ENCODE measurements around the gene DUSP23. TPM values are rescaled to one million over a fixed set of nuclear protein-coding genes. Genes with fewer than 3 reads are reported as not detected.

Gene DUSP23
- total and polyA plus RNA-seq, 4 donors = 25.8 to 244 (median 110) TPM

- Histone ChIP-seq H3K27ac (ENCODE audit: low read depth in 1 of 2, low read length in 1 of 2) (no peak overlapping the region), H3K4me3 (no peak overlapping the region), H3K27me3 (ENCODE audit: control insufficient read depth in 3 of 3, insufficient read depth in 3 of 3, low read length in 2 of 3) (peaks cover 0 to 3% (median 2%) of the 10 kb centered on the region in 3 donors), H3K9me3 (ENCODE audit: control insufficient read depth in 4 of 4, insufficient read depth in 3 of 4, low read length in 3 of 4) (no peaks in the 10 kb centered on the region), H3K9ac (ENCODE audit: insufficient read depth in 1 of 2, low read length in 2 of 2) (no peak overlapping the region), H3K36me3 (ENCODE audit: control insufficient read depth in 4 of 4, insufficient read depth in 4 of 4, low read length in 4 of 4) (no peaks in the 10 kb centered on the region), H3K4me1 (ENCODE audit: control insufficient read depth in 5 of 5, insufficient read depth in 5 of 5, low read length in 5 of 5) (peaks cover 0 to 11% (median 3%) of the 10 kb centered on the region in 5 donors)
- TF ChIP-seq, protein P1, sequence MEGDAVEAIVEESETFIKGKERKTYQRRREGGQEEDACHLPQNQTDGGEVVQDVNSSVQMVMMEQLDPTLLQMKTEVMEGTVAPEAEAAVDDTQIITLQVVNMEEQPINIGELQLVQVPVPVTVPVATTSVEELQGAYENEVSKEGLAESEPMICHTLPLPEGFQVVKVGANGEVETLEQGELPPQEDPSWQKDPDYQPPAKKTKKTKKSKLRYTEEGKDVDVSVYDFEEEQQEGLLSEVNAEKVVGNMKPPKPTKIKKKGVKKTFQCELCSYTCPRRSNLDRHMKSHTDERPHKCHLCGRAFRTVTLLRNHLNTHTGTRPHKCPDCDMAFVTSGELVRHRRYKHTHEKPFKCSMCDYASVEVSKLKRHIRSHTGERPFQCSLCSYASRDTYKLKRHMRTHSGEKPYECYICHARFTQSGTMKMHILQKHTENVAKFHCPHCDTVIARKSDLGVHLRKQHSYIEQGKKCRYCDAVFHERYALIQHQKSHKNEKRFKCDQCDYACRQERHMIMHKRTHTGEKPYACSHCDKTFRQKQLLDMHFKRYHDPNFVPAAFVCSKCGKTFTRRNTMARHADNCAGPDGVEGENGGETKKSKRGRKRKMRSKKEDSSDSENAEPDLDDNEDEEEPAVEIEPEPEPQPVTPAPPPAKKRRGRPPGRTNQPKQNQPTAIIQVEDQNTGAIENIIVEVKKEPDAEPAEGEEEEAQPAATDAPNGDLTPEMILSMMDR (IDR thresholded peaks at IDR 0.05; ENCODE audit: control extremely low read depth, extremely low read depth) = no peak
- ATAC-seq (ENCODE audit: insufficient read depth, low FRiP score) (no peak), DNase-seq (no peak)
- WGBS, 2 donors = 97 to 98% methylated on average over 4 of the region's 4 CpGs
Measured at GRCh38 chr1:159799446-159799985, 18.8 kb downstream of the DUSP23 start.

- H3K36me3 ChIP-seq (ENCODE audit: control insufficient read depth in 4 of 4, insufficient read depth in 4 of 4, low read length in 4 of 4) = no peaks in the 10 kb centered on the region
- no peak overlapping the region for H3K4me3 ChIP-seq
- WGBS, 2 donors = 45 to 63% methylated on average over 8 of the region's 8 CpGs
- H3K9me3 ChIP-seq (ENCODE audit: control insufficient read depth in 4 of 4, insufficient read depth in 3 of 4, low read length in 3 of 4) = no peaks in the 10 kb centered on the region
- peaks cover 0 to 3% (median 2%) of the 10 kb centered on the region in 3 donors for H3K27me3 ChIP-seq (ENCODE audit: control insufficient read depth in 3 of 3, insufficient read depth in 3 of 3, low read length in 2 of 3)
- no peak overlapping the region for H3K27ac ChIP-seq (ENCODE audit: low read depth in 1 of 2, low read length in 1 of 2)
- H3K9ac ChIP-seq (ENCODE audit: insufficient read depth in 1 of 2, low read length in 2 of 2) = no peak overlapping the region
- peaks cover 0 to 20% (median 3%) of the 10 kb centered on the region in 5 donors for H3K4me1 ChIP-seq (ENCODE audit: control insufficient read depth in 5 of 5, insufficient read depth in 5 of 5, low read length in 5 of 5)
- DNase-seq (no peak), ATAC-seq (ENCODE audit: insufficient read depth, low FRiP score) (no peak)
- TF ChIP-seq, protein P1 (IDR thresholded peaks at IDR 0.05; ENCODE audit: control extremely low read depth, extremely low read depth) = no peak
Measured at GRCh38 chr1:159800177-159800930, 19.6 kb downstream of the DUSP23 start.

GRCh38 chr1:159802111-159802510 lies 21.3 kb downstream of the DUSP23 start, which contains the start of gene FCRL6:
TSS of gene FCRL6 (plus strand) at chr1:159802360. CDS start at chr1:159802425, 65 bp downstream.
- no peak for DNase-seq
- TF ChIP-seq, protein P1 (IDR thresholded peaks at IDR 0.05; ENCODE audit: control extremely low read depth, extremely low read depth) = no peak
- Histone ChIP-seq H3K27ac (ENCODE audit: low read depth in 1 of 2, low read length in 1 of 2) (no peak within 1 kb of the TSS), H3K27me3 (ENCODE audit: control insufficient read depth in 3 of 3, insufficient read depth in 3 of 3, low read length in 2 of 3) (no peaks in the 10 kb centered on the region), H3K4me3 (no peak within 1 kb of the TSS), H3K4me1 (ENCODE audit: control insufficient read depth in 5 of 5, insufficient read depth in 5 of 5, low read length in 5 of 5) (peaks cover 0 to 22% (median 3%) of the 10 kb centered on the region in 5 donors), H3K9me3 (ENCODE audit: control insufficient read depth in 4 of 4, insufficient read depth in 3 of 4, low read length in 3 of 4) (no peaks in the 10 kb centered on the region), H3K36me3 (ENCODE audit: control insufficient read depth in 4 of 4, insufficient read depth in 4 of 4, low read length in 4 of 4) (no peaks in the 10 kb centered on the region), H3K9ac (ENCODE audit: insufficient read depth in 1 of 2, low read length in 2 of 2) (no peak within 1 kb of the TSS)
- 80 to 81% methylated on average over 8 of the region's 8 CpGs for whole genome bisulfite sequencing, 2 donors
- ATAC-seq (ENCODE audit: insufficient read depth, low FRiP score) = no peak
